HG03039 (cell line): ENCODE results near the gene ACP3.

Experiments
- ATAC-seq: cut with Tn5 transposase; IDR thresholded peaks from one replicate; pipeline ENCODE4 v1.9.1; 2021; ENCODE audit warnings: mild to moderate bottlenecking, moderate library complexity; ENCODE audit not compliant: unreplicated experiment

The ACP3 gene

GRCh38 chr3:132311841-132312240 is 5.4 kb upstream of the ACP3 start:
- no peak for ATAC-seq

GRCh38 chr3:132315851-132316250 is 1.4 kb upstream of the ACP3 start:
- no peak for ATAC-seq

GRCh38 chr3:132318451-132318850 is 1.2 kb downstream of the ACP3 start:
- ATAC-seq, result no peak

DNA sequence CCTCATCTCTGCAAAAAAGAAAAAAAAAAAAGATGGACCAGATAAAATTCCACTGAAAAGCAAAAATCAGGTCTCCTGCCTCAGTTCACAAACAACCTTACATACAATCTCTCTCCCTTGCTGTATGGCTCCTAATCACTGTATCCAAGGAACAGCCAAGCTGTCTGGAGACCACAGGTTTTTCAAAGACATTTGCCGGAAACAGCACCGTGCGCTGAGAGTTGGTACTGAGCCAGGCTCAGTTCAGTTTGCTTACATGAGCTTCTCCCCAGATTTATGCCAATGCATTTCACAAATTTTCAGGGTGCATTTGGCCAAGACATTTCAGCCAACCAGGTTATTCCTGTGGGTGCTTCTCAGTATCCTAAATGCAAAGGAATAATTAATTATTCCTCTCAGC is 4.1 kb downstream of the ACP3 start:
- ATAC-seq, result no peak

DNA sequence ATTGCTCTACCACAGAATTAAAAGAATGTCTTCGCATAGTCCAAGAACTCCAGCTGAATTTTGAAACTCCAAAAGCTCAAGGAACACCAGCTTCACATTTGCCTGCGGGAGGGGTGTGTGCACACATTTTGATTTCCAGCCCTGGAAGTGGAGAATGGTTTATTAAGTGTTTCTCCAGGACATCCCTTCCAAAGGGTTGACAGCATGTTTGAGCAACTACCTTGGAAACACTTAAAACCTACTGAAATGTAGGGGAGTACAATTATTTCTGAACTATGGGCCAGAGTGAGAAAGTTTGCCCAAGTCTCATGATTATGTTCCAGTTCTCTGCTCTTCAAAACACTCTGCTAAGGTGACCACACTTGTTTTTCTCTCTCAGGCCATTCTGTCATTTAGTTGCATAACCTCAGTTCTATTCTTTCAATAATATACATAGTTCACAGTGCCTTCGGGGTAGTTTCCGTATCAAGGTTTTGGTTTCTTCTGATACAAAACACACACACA is 7.9 kb downstream of the ACP3 start:
- ATAC-seq, result no peak

DNA sequence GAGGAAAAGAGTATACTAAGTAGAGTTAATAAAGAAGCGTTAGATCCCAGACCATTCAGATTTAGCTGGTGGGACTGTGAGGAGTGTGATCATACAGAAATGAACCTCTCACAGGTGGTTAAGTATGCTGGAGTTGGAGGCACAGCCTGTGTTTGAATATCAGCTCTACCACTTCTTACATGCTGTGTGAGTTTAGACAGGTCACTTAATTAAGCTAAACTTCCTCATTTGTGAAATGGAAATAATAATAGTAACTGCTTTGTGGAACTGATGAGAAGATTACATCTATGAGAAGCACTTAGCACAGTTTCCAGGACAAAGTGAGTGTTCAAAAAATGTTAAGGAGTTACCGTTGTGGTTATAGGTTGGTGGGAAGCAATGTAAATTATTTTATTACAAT is 8.4 kb downstream of the ACP3 start:
- ATAC-seq, result no peak

- ATAC-seq, result no peak
Observed at GRCh38 chr3:132326251-132326650, 9.0 kb downstream of the ACP3 start.

GRCh38 chr3:132332082-132332481 is 14.9 kb downstream of the ACP3 start:
- ATAC-seq, result no peak

- ATAC-seq, result no peak
Observed at GRCh38 chr3:132332508-132332907, 15.3 kb downstream of the ACP3 start.

- ATAC-seq, result no peak
Observed at GRCh38 chr3:132341746-132342145, 24.5 kb downstream of the ACP3 start.

DNA sequence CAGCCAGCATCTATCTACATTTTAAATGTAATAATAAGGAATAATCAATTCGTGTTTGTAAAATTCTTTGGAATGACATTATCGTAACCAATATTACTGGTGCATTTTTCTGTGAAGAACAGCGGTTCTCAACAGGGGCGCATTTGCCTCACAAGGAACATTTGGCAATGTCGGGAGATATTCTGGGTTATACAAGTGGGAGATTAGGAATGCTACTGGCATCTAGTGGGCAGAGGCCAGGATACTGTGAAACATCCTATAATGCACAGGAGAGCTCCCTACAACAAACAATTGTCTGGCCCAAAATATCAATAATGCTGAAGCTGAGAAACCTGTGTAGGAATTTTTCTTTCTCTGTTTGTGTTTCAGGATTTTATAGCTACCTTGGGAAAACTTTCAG is 25.0 kb downstream of the ACP3 start:
- no peak for ATAC-seq

- no peak for ATAC-seq
Observed at GRCh38 chr3:132342610-132343009, 25.4 kb downstream of the ACP3 start.

DNA sequence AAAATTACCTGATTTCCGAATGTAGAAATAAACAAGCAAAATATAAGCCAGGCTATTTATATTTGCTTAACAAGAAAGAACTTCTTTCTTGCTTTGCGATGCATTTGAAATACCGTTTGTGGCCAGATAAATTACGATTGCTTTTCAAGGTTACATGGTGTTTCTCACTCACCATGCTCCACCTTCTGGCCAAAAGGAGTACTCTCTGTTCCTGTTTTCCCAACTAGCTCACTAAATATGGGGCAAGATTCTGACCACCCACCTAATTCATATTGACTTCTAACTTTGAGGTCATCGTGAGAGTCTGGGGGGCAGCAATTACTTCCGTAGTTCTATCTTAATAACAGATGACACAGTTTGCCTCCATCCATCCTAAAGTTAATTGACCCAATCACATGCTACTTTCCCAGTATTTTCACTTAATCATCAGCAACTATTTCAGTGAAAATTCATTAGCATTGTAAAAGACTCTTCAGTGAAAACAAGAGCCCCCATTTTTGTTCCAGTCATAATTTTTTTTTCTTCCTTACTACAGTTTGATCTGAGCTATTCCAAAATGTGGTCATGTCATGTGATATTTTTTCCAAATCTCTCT is 25.9 kb downstream of the ACP3 start:
- ATAC-seq, result no peak

GRCh38 chr3:132344666-132345280 is 27.6 kb downstream of the ACP3 start:
- no peak for ATAC-seq

DNA sequence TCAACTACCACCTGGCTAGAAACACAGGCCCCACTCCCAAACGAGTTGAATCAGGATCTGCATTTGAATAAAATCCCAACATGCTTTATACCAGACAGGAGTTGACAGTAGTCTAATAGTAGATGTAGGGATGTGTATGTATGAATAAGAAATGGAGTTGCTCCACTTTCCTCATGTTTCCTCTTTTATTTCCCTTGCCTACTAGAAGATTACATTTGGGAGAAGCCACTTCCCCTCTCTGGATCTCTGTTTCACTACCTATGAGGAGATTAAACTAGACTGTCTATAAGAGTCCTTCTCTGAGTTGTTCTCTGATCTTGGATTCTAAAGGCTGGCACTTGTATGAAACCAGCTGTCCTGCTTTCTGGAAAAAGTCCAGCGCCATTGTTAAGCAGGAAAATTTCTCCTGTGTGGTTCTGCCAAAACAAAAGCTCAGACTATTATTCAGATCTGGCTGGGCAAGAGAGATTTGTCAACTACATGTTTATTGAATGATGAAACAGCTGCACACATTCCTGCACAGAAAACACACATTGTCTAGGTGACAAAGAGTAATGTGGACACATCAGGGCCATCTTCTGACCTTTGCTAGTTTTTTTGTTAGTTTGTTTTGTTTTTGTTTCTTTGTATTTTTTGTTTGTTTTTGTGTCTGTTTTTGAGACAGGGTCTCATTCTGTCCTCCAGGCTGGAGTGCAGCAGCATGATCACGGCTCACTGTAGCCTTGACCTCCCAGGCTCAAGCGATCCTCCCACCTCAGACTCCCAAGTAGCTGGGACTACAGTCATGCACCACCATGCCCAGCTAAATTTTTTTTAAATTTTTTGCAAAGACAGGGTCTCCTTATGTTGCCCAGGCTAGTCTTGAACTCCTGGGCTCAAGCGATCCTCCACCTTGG is 29.9 kb downstream of the ACP3 start:
- ATAC-seq, result no peak

DNA sequence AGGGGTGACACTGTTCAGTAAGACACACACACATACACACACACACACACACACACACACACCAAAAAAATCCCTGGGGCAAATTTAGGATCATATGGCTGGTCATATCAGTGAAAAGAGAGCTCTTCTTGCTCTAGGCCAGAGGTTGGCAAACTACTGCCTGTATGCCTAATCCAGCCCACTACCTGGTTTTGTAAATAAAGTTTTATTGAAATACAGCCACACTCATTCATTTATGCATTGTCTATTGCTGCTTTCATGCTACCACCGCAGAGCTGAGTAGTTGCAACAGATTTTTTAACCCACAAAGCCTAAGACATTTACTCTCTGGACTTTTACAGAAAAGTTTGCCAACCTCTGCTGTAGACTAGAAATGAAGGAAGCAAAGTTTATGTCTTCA is 30.6 kb downstream of the ACP3 start:
- ATAC-seq, result no peak

DNA sequence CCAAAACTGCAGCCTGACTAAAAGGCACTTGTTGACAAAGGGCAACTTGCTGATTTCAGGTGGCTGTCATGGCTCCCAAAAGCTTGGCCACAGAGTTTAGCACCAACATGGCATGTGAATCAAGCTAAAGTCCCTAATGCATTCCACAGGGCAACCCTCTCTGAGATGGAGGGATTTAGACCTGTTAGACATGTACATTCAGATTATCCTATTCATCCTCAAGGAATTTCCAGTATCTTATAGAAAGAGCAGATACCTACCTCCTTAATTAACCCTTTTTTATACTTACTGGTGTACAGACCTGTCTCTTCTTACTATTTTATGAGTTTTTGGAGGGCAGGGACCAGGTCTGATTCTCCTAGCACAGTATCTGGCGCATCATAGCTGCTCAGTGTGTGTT is 31.3 kb downstream of the ACP3 start:
- ATAC-seq, result no peak

DNA sequence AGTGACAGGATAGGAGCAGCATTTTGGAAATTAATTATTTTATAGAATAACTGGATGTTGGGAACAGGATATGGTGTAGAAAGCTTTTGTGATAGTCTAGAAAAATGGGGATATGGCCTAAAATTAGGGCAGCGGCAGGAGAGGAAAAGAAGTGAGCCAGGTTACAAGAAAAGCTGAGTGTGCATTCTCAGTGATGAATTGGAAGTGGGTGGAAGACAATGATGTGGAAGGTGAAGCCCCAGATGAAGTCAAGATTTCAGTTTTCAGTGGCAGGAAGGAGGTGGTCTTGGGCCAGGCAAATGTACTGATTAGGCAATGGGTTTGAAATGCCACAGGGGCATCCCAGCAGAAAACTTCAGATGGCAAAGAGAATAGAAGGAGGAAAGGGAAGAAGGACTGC is 33.6 kb downstream of the ACP3 start:
- no peak for ATAC-seq

DNA sequence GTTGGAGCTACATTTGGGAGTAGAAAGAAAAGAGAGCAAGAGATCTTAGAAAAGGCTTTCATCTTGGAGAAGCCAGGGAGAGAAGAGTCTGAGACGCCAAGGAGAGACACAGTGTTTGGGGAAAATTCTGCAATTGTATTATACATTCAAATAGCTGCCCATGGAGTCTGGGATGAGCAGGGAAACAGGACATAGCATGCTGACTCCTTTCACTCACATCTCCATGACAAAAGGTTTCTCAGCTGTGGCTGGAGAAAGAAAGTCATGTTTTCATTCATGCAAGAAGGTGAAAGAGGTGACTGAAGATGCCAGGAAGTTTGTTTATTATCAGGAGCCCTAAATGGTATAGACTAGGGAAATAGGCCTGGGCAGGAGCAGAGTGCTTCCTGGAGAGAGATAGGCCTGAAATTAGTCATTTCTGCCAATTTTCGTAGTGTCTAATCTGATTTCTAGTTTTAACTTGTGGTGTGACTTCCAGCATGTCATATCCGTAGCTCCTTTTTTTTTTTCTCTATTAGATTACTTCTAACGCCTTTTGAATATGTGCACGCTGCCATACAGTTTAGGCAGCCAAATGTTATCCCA is 34.1 kb downstream of the ACP3 start:
- no peak for ATAC-seq

DNA sequence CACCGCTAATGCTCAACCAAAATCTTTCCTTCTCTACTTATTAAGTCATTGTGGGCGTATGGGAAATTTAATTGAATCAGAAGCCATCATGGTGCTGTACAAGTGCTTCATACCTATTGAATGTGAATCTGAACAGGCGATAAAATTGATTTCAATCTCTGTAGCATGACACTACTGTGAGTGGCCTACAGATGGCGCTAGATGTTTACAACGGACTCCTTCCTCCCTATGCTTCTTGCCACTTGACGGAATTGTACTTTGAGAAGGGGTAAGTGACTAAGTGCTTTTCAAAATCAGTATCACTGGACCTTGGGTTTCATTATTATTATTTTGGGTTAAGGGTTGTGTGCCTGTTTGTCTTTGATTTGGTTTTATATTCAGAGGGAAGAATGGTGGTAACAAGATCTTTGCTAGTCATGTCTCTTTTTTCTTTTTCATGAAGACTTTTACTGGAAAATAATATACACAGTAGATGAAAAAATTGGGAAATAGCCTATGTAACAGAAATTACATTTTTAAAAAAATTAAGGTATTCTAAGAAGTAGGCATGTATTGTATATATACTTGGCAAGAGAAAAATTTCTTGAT is 35.4 kb downstream of the ACP3 start:
- no peak for ATAC-seq
